ENCODE measurements around the gene FLACC1. TPM values are rescaled to one million over a fixed set of nuclear protein-coding genes. Genes with fewer than 3 reads are reported as not detected.

The FLACC1 gene
- total and polyA plus RNA-seq, 2 of the 8 experiments (the other 6 are each of a cell fraction or from before 2014, with no cell fraction given): 0.58 TPM; not detected in 1

GRCh38 chr2:201360256-201360655 is 3.1 kb upstream of the FLACC1 start (continued):
- no peak for TF ChIP-seq KDM5A (IDR thresholded peaks at IDR 0.05; ENCODE audit: low read length)

Measured in H1 (cell line).